Cardiac septum (tissue), 1 donor: ENCODE data around the gene DZIP1L. TPM values are rescaled to one million over a fixed set of nuclear protein-coding genes. Genes with fewer than 3 reads are reported as not detected.

Source experiments
- total RNA-seq: library from RNA; stranded (reverse); fragmentation: NEBNext Ultra II Directional; extraction: Animal tissue kit (Norgen Biotek cat#: 25700); gene quantifications from one replicate; pipeline ENCODE4 v1.2.1, GENCODE V29; 2021
- donor health status: DM: no; HTN: no; CAD: no.

Gene DZIP1L
- total RNA-seq, 1 donor from 2014 or later = 7.2 TPM

Other genes with a start within 250 kb of the DZIP1L start
- gene CLDN18, start 105.4 kb downstream of the DZIP1L start, total RNA-seq = not detected
- gene A4GNT, start 16.8 kb upstream of the DZIP1L start, total RNA-seq = not detected
- 7.4 TPM for gene DBR1, start 59.3 kb upstream of the DZIP1L start, total RNA-seq
- gene ARMC8, start 71.7 kb upstream of the DZIP1L start, total RNA-seq = 34.2 TPM
- not detected for gene NME9, start 214.2 kb upstream of the DZIP1L start, total RNA-seq
- gene MRAS, start 233.0 kb upstream of the DZIP1L start, total RNA-seq = 327 TPM